HepG2 (cell line): ENCODE results near the gene MRPS11.

Source experiments
- EZH2 ChIP-seq: conservative IDR thresholded peaks from 2 replicates; pipeline ENCODE4 v1.6.1; 2012; ENCODE audit warnings: mild to moderate bottlenecking, low read depth, low read length, moderate library complexity
- JUN ChIP-seq: sonication (generic); formaldehyde crosslinking; IDR thresholded peaks from 2 replicates; pipeline ENCODE4 v1.4.0; 2020; ENCODE audit warnings: mild to moderate bottlenecking, missing genetic modification reagents

GRCh38 chr15:88433046-88433685, 34.3 kb upstream of the MRPS11 start:
- TF ChIP-seq JUN (CRISPR knock-in tag) (no peak), EZH2 (no peak)
